ENCODE results near the gene COX6B1. TPM values are rescaled to one million over a fixed set of nuclear protein-coding genes. Genes with fewer than 3 reads are reported as not detected.

Gene COX6B1
- total RNA-seq, 1 donor from 2014 or later, result 267 TPM

- Histone ChIP-seq H3K27me3 (ENCODE audit: low read depth) (no peaks in the 10 kb centered on the region), H3K36me3 (peaks cover 17% of the 10 kb centered on the region), H3K27ac (no peak overlapping the region), H3K9me3 (no peaks in the 10 kb centered on the region), H3K4me3 (no peak overlapping the region), H3K4me1 (no peaks in the 10 kb centered on the region)
- TF ChIP-seq, protein P1, sequence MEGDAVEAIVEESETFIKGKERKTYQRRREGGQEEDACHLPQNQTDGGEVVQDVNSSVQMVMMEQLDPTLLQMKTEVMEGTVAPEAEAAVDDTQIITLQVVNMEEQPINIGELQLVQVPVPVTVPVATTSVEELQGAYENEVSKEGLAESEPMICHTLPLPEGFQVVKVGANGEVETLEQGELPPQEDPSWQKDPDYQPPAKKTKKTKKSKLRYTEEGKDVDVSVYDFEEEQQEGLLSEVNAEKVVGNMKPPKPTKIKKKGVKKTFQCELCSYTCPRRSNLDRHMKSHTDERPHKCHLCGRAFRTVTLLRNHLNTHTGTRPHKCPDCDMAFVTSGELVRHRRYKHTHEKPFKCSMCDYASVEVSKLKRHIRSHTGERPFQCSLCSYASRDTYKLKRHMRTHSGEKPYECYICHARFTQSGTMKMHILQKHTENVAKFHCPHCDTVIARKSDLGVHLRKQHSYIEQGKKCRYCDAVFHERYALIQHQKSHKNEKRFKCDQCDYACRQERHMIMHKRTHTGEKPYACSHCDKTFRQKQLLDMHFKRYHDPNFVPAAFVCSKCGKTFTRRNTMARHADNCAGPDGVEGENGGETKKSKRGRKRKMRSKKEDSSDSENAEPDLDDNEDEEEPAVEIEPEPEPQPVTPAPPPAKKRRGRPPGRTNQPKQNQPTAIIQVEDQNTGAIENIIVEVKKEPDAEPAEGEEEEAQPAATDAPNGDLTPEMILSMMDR (IDR thresholded peaks at IDR 0.05), result no peak
- intact Hi-C loops (cut with DNase I), result no loop called here
- no peak for DNase-seq
- ATAC-seq, result peak in 1 of 2 donors; percentile 35
These were observed 17.5 kb downstream of the COX6B1 start for GRCh38 chr19:35665604-35666003.

DNA sequence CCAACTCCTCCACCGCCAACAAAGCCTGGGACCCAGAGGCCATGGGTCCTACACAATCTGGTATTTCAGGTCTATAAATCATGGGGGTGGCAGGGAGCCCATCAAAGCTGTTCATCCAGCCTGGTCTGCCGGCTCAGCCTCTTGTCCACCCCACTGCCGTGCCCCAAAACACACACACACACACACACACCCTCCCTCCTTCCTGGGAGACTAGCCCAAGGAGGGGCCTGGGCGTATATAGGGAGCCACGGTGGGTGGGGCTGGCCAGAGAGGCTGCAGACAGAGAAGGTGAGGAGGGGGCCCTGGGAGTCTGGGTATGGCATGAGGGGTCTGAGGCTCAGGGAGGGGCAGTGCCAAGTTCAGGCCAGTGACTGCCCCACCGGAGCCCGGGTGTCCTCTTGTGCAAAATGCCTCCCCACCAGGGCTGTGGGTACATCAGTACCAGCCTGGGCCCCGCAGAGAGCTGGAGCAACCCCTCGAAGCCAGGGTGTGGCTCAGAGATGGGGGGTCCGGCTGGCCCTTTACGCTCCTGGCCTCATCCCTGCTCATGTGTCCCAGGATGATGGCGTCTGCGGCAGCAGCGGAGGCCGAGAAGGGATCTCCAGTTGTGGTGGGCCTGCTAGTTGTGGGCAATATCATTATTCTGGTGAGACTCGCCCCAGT is 18.3 kb downstream of the COX6B1 start, which contains the start of gene UPK1A:
UPK1A (plus strand) TSS at position 267 of the 663 bp plus-strand sequence; CDS start at position 563, 296 bp downstream.
- DNase-seq (no peak), ATAC-seq (no peak)
- H3K4me1 ChIP-seq, result no peaks in the 10 kb centered on the region
- TF ChIP-seq, protein P1 (IDR thresholded peaks at IDR 0.05), result no peak
- H3K9me3 ChIP-seq, result no peaks in the 10 kb centered on the region
- peaks cover 13% of the 10 kb centered on the region for H3K36me3 ChIP-seq
- intact Hi-C loops (cut with DNase I), result no loop called here
- H3K27me3 ChIP-seq (ENCODE audit: low read depth), result no peaks in the 10 kb centered on the region
- no peak within 1 kb of the TSS for H3K4me3 ChIP-seq
- H3K27ac ChIP-seq, result no peak within 1 kb of the TSS

- TF ChIP-seq, protein P1 (IDR thresholded peaks at IDR 0.05), result no peak
- no peaks in the 10 kb centered on the region for H3K9me3 ChIP-seq
- H3K4me3 ChIP-seq, result no peak overlapping the region
- H3K27me3 ChIP-seq (ENCODE audit: low read depth), result peaks cover 28% of the 10 kb centered on the region
- no peak for ATAC-seq
- H3K36me3 ChIP-seq, result no peaks in the 10 kb centered on the region
- intact Hi-C loops (cut with DNase I), result no loop called here
- H3K4me1 ChIP-seq, result peaks cover 7% of the 10 kb centered on the region
- no peak overlapping the region for H3K27ac ChIP-seq
- DNase-seq, result no peak
These were observed 21.4 kb downstream of the COX6B1 start for GRCh38 chr19:35669566-35669965.

- DNase-seq (no peak), ATAC-seq (no peak)
- no peaks in the 10 kb centered on the region for H3K9me3 ChIP-seq
- H3K4me3 ChIP-seq, result no peak overlapping the region
- peaks cover 7% of the 10 kb centered on the region for H3K4me1 ChIP-seq
- H3K36me3 ChIP-seq, result no peaks in the 10 kb centered on the region
- intact Hi-C loops (cut with DNase I), result no loop called here
- H3K27me3 ChIP-seq (ENCODE audit: low read depth), result peaks cover 32% of the 10 kb centered on the region
- no peak overlapping the region for H3K27ac ChIP-seq
- TF ChIP-seq, protein P1 (IDR thresholded peaks at IDR 0.05), result no peak
These were observed 21.9 kb downstream of the COX6B1 start for GRCh38 chr19:35669974-35670373.

DNA sequence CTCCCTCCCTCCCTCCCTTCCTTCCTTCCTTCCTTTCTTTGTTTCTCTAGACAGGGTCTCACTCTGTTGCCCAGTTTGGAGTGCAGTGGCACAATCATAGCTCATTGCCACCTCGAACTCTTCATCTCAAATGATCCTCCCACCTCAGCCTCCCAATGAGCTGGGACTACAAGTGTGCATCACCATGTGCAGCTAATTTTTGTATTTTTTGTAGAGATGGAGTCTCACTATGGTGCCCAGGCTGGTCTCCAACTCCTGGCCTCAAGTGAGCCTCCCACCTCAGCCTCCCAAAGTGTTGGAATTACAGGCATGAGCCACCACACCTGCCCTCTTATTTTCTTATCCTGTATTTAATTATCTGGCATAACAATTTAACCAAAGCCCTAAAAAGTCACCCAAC is 22.6 kb downstream of the COX6B1 start:
- Histone ChIP-seq H3K36me3 (no peaks in the 10 kb centered on the region), H3K4me3 (no peak overlapping the region), H3K9me3 (no peaks in the 10 kb centered on the region), H3K27ac (no peak overlapping the region), H3K4me1 (peaks cover 7% of the 10 kb centered on the region), H3K27me3 (ENCODE audit: low read depth) (peaks cover 39% of the 10 kb centered on the region)
- ATAC-seq, result no peak
- intact Hi-C loops (cut with DNase I), result no loop called here
- no peak for DNase-seq
- TF ChIP-seq, protein P1 (IDR thresholded peaks at IDR 0.05), result no peak
